Heart left ventricle (tissue), 16 donors: ENCODE results near the gene ABR. TPM values are rescaled to one million over a fixed set of nuclear protein-coding genes. Genes with fewer than 3 reads are reported as not detected.
"Not testable (repeated sequence)": the region's sequence is repeated elsewhere in the genome, so short reads cannot be mapped to it uniquely, and the experiment has no call there.

Source experiments
- ATAC-seq, 4 donors: fragments of 200-7000 bp; cut with Tn5 transposase; one replicate each; pipeline ENCODE4 v1.9.1; 2020 to 2022; ENCODE audit warnings: moderate library complexity in 4 of 4, mild to moderate bottlenecking in 3 of 4, moderate number of reproducible peaks in 1 of 4
- DNase-seq, 5 donors: peaks; one replicate each; pipeline ENCODE4 v3.0.0-alpha.2; 2020
- H3K27ac ChIP-seq, 12 donors: fragments of 200-600 bp; sonication (generic) in 4 of 12; one replicate each; pipeline versions ENCODE4 v1.5.0 to v1.8.0; 2016 to 2022; ENCODE audit warnings: mild to moderate bottlenecking in 2 of 12
- H3K27me3 ChIP-seq, 9 donors: fragments of 200-600 bp; sonication (generic) in 2 of 9; one replicate each; pipeline versions ENCODE4 v1.5.1 to v1.8.0; 2016 to 2022; ENCODE audit warnings: mild to moderate bottlenecking in 3 of 9
- H3K36me3 ChIP-seq, 9 donors: fragments of 200-600 bp; sonication (generic) in 2 of 9; one replicate each; pipeline versions ENCODE4 v1.5.0 to v1.8.0; 2018 to 2022; ENCODE audit warnings: mild to moderate bottlenecking in 2 of 9
- H3K4me1 ChIP-seq, 12 donors: fragments of 200-600 bp; sonication (generic) in 4 of 12; one replicate each; pipeline versions ENCODE4 v1.5.0 to v1.8.0; 2016 to 2022; ENCODE audit warnings: mild to moderate bottlenecking in 3 of 12
- H3K4me3 ChIP-seq, 12 donors: fragments of 200-600 bp; sonication (generic) in 4 of 12; one replicate each; pipeline versions ENCODE4 v1.5.0 to v1.8.0; 2017 to 2022; ENCODE audit warnings: mild to moderate bottlenecking in 9 of 12, moderate library complexity in 4 of 12
- H3K9me3 ChIP-seq, 12 donors: fragments of 200-600 bp; sonication (generic) in 4 of 12; one replicate each; pipeline versions ENCODE4 v1.5.0 to v1.8.0; 2016 to 2022; ENCODE audit warnings: mild to moderate bottlenecking in 1 of 12
- CTCF ChIP-seq, 12 donors: fragments of 200-600 bp; sonication (generic) in 4 of 12; IDR thresholded peaks; one replicate each; pipeline versions ENCODE4 v1.5.0 to v1.8.0; 2018 to 2022; ENCODE audit warnings: antibody characterized with exemption in 12 of 12, mild to moderate bottlenecking in 5 of 12
- POLR2A ChIP-seq, 2 donors: fragments of 450-650 bp; IDR thresholded peaks; one replicate each; pipeline ENCODE4 v1.6.1; 2017; ENCODE audit warnings: antibody characterized with exemption in 2 of 2, mild to moderate bottlenecking in 2 of 2, moderate library complexity in 2 of 2
- WGBS, 4 donors: extraction: QIAGEN DNeasy Blood & Tissue Kit in 2 of 4; methylation state at CpG; one replicate each; pipeline versions ENCODE4 v1.1.5 to v1.1.7; 2013 to 2018; 5-methylcytosine and 5-hydroxymethylcytosine counted together
- intact Hi-C, 10 donors: fragments of 100-400 bp; cut with DNase I; formaldehyde crosslinking; loops; one replicate each; pipeline versions ENCODE4 v1.11.1 to v1.14.2; 2022
- polyA plus RNA-seq, 2 donors: library from polyadenylated mRNA; stranded (reverse); fragments of 200-250 nt; gene quantifications; one replicate each; pipeline ENCODE4 v1.2.3, GENCODE V29; 2013
- total RNA-seq, 9 donors: library from RNA; depleted of rRNA in 2 of 9; stranded (reverse); fragments of >200 nt in 2 of 9; fragmentation: NEBNext Ultra II Directional in 3 of 9; extraction: Animal tissue kit (Norgen Biotek cat#: 25700) in 3 of 9; gene quantifications; one replicate each; pipeline versions ENCODE4 v1.1.0 to v1.2.4, GENCODE V29; 2016 to 2023
- donor health status: ischemic (EF 13 %, LVEDD 7.1; RV severe dilation, severe dysfunction).
- donor health status: healthy with polysubstance abuse.
- donor health status: DM: no; HTN: yes; CAD: no.
- donor health status: DM: no; HTN: no; CAD: no.
- donor health status: ischemic (EF 25% LVEDD 6.9; RV normal size, moderate dysfunction).
- donor health status: ischemic (EF 25% LVEDD 5.7; RV mildly dilated, moderate dysfunction).
- donor health status: healthy.
- donor health status: DM: yes; HTN: yes; CAD: no.
- donor health status: ischemic (EF 35%, LVEDD 5.7; RV mildly dilated, moderate dysfunction).
- donor health status: nonischemic (EF 11% LVEDD 7.7; RV severe dilation, severe dysfunction).
- donor health status: DM: yes; HTN: yes; CAD: no.
- donor health status: PGD.
- donor health status: ischemic (EF 29% LVEDD 5.4; RV normal size, mild dysfunction).
- donor health status: nonischemic (EF 23%, LVEDD 6.1; RV moderate dilation, normal function).

The ABR gene
- total and polyA plus RNA-seq, 11 donors, result 64.5 to 171 (median 149) TPM

- Histone ChIP-seq H3K36me3 (peaks cover 0 to 46% (median 39%) of the 10 kb centered on the region in 9 donors), H3K27me3 (no peaks in the 10 kb centered on the region), H3K9me3 (peaks cover 0 to 7% (median 0%) of the 10 kb centered on the region in 12 donors), H3K4me1 (peaks cover 6 to 61% (median 51%) of the 10 kb centered on the region in 12 donors), H3K4me3 (peak overlapping the region; percentile 75 to 100 (median 86)), H3K27ac (peak overlapping the region in 4 of 12 donors; percentile 82 to 96 (median 92))
- intact Hi-C loops, result loop anchor here in 3 of 10 donors (5.0 kb wide), 3 partner anchors 59 to 856 kb away; a partner anchor contains a TSS
- WGBS, 4 donors, result 34 to 43% (median 39%) methylated on average over 2 of the region's 2 CpGs
- ATAC-seq, result no peak
- TF ChIP-seq CTCF (IDR thresholded peaks at IDR 0.05), result no peak
- TF ChIP-seq POLR2A (IDR thresholded peaks at IDR 0.05), result no peak
- DNase-seq, result peak in 1 of 5 donors; percentile 1
These were observed 181.7 kb downstream of the ABR start for GRCh38 chr17:998111-998510.

GRCh38 chr17:996554-997344 lies 183.0 kb downstream of the ABR start, which contains the start of gene TIMM22:
Gene TIMM22 (plus strand): TSS chr17:997129. CDS start chr17:997143, 14 bp downstream.
- Histone ChIP-seq H3K27ac (peak within 1 kb of the TSS; percentile 78 to 99 (median 92)), H3K4me3 (peak within 1 kb of the TSS; percentile 75 to 100 (median 86)), H3K9me3 (peaks cover 0 to 13% (median 0%) of the 10 kb centered on the region in 12 donors), H3K4me1 (peaks cover 6 to 48% (median 38%) of the 10 kb centered on the region in 12 donors), H3K36me3 (peaks cover 0 to 34% (median 25%) of the 10 kb centered on the region in 9 donors), H3K27me3 (no peaks in the 10 kb centered on the region)
- WGBS, 4 donors, result 0 to 1% (median 0%) methylated on average over 29 to 71 of the region's 71 CpGs
- DNase-seq, result peak; percentile 92 to 95 (median 95)
- peak; percentile 93 to 96 (median 95) for ATAC-seq
- TF ChIP-seq CTCF (IDR thresholded peaks at IDR 0.05), result peak; percentile 84 to 98 (median 93)
- TF ChIP-seq POLR2A (IDR thresholded peaks at IDR 0.05), result peak; percentile 2 to 59
- intact Hi-C loops, result loop anchor here in 5 of 10 donors (2.0 to 5.0 kb wide), 6 partner anchors 18 to 854 kb away; partner anchors contain the start of gene NXN (in 1 of the 5)

GRCh38 chr17:995324-995723 lies 184.5 kb downstream of the ABR start:
- H3K27ac ChIP-seq, H3K27me3 ChIP-seq, ATAC-seq, H3K4me3 ChIP-seq: not testable (repeated sequence)
- Histone ChIP-seq H3K36me3 (peaks cover 0 to 19% (median 11%) of the 10 kb centered on the region in 9 donors), H3K4me1 (peaks cover 4 to 34% (median 23%) of the 10 kb centered on the region in 12 donors), H3K9me3 (peaks cover 0 to 13% (median 0%) of the 10 kb centered on the region in 12 donors)
- 83 to 90% (median 86%) methylated on average over 8 of the region's 8 CpGs for WGBS, 4 donors
- intact Hi-C loops, result loop anchor here in 3 of 10 donors (5.0 kb wide), 3 partner anchors 62 to 853 kb away; a partner anchor contains a TSS
- peak in 1 of 5 donors; percentile 28 for DNase-seq

GRCh38 chr17:992933-993332 lies 186.8 kb downstream of the ABR start:
- TF ChIP-seq CTCF (IDR thresholded peaks at IDR 0.05), result no peak
- no peak for TF ChIP-seq POLR2A (IDR thresholded peaks at IDR 0.05)
- Histone ChIP-seq H3K36me3 (no peaks in the 10 kb centered on the region), H3K4me3 (no peak overlapping the region), H3K9me3 (peaks cover 0 to 13% (median 0%) of the 10 kb centered on the region in 12 donors), H3K27me3 (no peaks in the 10 kb centered on the region), H3K27ac (no peak overlapping the region), H3K4me1 (peaks cover 0 to 11% (median 7%) of the 10 kb centered on the region in 12 donors)
- DNase-seq (peak in 1 of 5 donors; percentile 29), ATAC-seq (no peak)
- 49 to 57% (median 53%) methylated on average over 12 to 13 of the region's 13 CpGs for WGBS, 4 donors
- intact Hi-C loops, result no loop called here
